ENCODE results near the gene CSAG2.
"Not testable (repeated sequence)": the region's sequence is repeated elsewhere in the genome, so short reads cannot be mapped to it uniquely, and the experiment has no call there.

Gene CSAG2

GRCh38 chrX:152709173-152709572 lies at the start of gene CSAG2:
CSAG2 (minus strand) TSS chrX:152709273; CDS start chrX:152709112, 161 bp downstream.
- DNase-seq: not testable (repeated sequence)

- not testable (repeated sequence) for DNase-seq
Observed at GRCh38 chrX:152754871-152755270, 45.8 kb upstream of the CSAG2 start.

GRCh38 chrX:152753686-152754650 lies 44.9 kb upstream of the CSAG2 start, which contains the start of gene MAGEA2:
MAGEA2 (minus strand) TSS chrX:152753842; CDS start chrX:152751363, 2,479 bp downstream.
- not testable (repeated sequence) for DNase-seq

GRCh38 chrX:152738560-152738959 lies 29.5 kb upstream of the CSAG2 start:
- no peak for DNase-seq

- DNase-seq: not testable (repeated sequence)
Observed at GRCh38 chrX:152736528-152736927, 27.5 kb upstream of the CSAG2 start.

GRCh38 chrX:152735860-152736511 lies 26.9 kb upstream of the CSAG2 start:
- no peak for DNase-seq

GRCh38 chrX:152735101-152735500 lies 26.0 kb upstream of the CSAG2 start:
- DNase-seq: no peak

GRCh38 chrX:152734143-152734858 lies 25.2 kb upstream of the CSAG2 start:
- not testable (repeated sequence) for DNase-seq

GRCh38 chrX:152733261-152733975 lies 24.3 kb upstream of the CSAG2 start, which contains the start of the genes CSAG1 and MAGEA12:
CSAG1 (minus strand) TSS chrX:152733721; CDS start chrX:152732460, 1,261 bp downstream.
MAGEA12 (plus strand) TSS chrX:152733757; CDS start chrX:152736162, 2,405 bp downstream.
- DNase-seq: no peak

- DNase-seq: no peak
Observed at GRCh38 chrX:152725409-152725808, 16.3 kb upstream of the CSAG2 start.

GRCh38 chrX:152713815-152714787 lies 5.0 kb upstream of the CSAG2 start, which contains the start of gene MAGEA2B:
MAGEA2B (plus strand) TSS chrX:152714628; CDS start chrX:152717107, 2,479 bp downstream.
- DNase-seq: not testable (repeated sequence)

GRCh38 chrX:152713195-152713594 lies 4.1 kb upstream of the CSAG2 start:
- DNase-seq: not testable (repeated sequence)

- DNase-seq: not testable (repeated sequence)
Observed at GRCh38 chrX:152706500-152706899, 2.6 kb downstream of the CSAG2 start.

- not testable (repeated sequence) for DNase-seq
Observed at GRCh38 chrX:152700390-152700789, 8.7 kb downstream of the CSAG2 start.

GRCh38 chrX:152697952-152698931 lies 10.8 kb downstream of the CSAG2 start, which contains the start of gene MAGEA3:
MAGEA3 (plus strand) TSS chrX:152698794; CDS start chrX:152700833, 2,039 bp downstream.
- not testable (repeated sequence) for DNase-seq

GRCh38 chrX:152681012-152681411 lies 28.1 kb downstream of the CSAG2 start:
- DNase-seq: not testable (repeated sequence)

- DNase-seq: not testable (repeated sequence)
Observed at GRCh38 chrX:152674652-152675051, 34.4 kb downstream of the CSAG2 start.

- no peak for DNase-seq
Observed at GRCh38 chrX:152674135-152674534, 34.9 kb downstream of the CSAG2 start.

GRCh38 chrX:152663086-152663485 lies 46.0 kb downstream of the CSAG2 start:
- DNase-seq: no peak
